Cardiac atrium fibroblast (primary cell): ENCODE results near the gene RUNDC1. TPM values are rescaled to one million over a fixed set of nuclear protein-coding genes. Genes with fewer than 3 reads are reported as not detected.

Source experiments
- total RNA-seq: library from RNA; depleted of rRNA; stranded (reverse); fragments of >200 nt; gene quantifications from 2 replicates; pipeline ENCODE4 v1.2.3, GENCODE V29; 2015

Gene RUNDC1
- total RNA-seq, result 7.6 and 9.0 TPM in 2 replicates

GRCh38 chr17:42980274-42980765 lies at the start of gene RUNDC1:
Gene RUNDC1 (plus strand): TSS chr17:42980565. CDS start chr17:42980577, 12 bp downstream.

DNA sequence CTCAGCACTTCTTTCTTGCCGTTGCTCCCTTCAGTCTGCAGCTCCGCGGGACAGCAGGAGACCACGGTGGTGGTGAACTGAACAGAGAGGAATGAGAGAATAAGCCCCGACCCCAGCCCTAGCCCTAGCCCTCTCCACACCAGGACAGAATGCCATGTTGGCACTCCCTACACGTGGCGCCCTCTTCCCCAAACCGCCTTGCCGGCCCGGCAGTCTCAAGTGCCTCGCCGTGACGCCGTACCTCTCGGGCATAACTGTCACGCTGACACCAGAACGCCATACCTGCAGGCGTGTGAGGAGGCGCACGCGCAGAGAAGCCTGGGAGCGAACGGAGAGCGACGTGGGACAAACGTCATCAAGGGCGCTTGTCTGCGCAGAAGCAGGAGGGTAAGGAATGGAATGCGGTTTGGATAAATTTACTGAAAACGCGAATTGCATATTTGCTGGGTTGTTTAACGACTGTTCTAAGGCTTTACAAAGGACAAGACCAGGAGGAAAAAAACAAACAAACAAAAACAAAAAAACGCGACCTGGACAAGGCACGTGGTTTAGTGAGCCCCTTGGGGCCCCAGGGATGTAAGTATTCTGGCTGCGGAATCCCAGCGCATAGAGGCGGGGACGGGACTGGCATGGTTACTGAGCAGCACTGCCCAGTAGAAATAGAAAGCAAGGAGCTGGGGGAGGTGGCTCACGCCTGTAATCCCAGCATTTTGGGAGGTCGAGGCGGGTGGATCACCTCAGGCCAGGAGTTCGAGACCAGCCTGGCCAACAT lies 16.0 kb upstream of the RUNDC1 start, which contains the start of gene AARSD1:
Gene AARSD1 (minus strand): TSS at position 294 of the 772 bp plus-strand sequence. CDS start 14 bp downstream, at position 280.

DNA sequence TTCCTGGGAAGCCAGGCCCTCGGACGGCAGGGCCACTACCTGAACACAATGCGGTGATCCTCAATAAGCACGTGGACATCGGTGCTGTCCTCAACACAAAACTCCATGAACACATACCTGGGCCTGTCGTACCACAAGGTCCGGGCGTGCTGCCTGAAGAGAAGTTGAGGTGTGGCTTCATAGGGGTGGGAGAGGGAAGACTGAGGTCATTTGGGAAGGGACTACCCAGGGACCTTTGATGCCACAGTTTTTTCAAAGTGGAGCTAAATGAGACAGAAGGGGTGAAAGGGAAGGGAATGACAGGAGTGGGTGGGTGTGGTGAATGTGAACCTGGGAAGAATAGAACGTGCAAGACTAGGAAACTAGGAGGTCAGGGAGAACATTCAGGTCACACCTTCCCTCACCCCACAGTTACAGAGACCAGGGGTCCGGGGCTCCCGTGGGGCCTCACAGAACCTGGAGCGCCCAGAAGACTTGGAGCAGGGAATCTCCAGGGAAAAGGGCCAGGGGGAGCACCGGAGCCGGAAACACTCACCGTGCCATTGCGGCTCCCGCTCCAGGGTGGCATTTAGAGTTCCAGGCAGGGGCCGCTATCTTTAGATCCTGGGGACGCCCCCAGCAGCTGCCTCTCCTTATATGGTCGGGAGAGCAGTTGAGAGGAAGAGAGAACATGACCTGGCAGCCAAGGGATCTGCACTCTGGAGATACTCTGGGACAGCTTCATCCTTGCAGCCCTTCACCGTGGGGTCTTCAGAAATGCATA lies 673 bp upstream of the RUNDC1 start, which contains the start of gene PTGES3L:
Gene PTGES3L (minus strand): TSS at position 570 of the 763 bp plus-strand sequence. CDS start 27 bp downstream, at position 543.

DNA sequence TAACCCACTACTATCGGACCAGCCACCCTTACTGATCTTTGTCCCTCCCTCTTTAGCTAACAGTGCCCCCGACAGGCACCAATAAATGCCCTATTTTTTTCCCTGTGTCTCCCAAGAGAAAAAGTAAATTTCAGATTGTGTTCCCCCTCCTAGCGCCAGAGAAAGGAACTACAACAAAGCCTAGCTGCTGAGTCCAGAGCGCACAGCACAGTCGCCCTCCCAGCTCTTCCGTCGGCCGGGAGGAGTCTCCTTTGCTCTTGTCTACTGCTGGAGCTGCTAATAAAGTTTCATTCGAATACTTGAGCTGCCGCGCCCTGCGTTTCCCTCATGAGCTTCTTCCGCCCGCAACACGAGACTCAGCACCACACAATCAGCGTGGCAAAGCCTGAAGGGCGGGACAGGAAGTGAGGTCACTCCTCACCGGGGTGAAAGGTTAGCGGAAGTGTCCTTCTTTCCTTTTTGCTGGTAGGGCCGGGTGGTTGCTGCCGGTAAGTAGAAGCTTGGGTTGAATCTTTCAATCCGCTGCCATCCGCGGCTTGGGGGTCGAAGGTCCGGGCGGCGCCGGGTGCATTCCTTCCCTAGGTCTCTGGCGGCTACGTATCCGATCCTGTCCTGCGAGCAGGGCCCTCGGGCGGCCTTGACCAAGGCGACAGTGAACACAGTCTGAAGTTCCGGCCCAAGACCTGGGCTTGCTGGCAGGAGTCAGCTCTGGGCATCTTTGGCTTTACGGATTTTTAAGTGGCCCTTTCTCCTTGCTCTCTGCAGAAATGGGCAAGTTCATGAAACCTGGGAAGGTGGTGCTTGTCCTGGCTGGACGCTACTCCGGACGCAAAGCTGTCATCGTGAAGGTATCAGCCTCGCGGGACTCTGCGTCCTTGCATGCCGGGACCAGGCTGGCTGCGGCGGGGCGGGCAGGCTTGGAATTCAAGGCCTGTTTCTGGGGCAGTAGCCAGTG lies 17.9 kb downstream of the RUNDC1 start, which contains the start of gene RPL27:
Gene RPL27 (plus strand): TSS at position 436 of the 955 bp plus-strand sequence. CDS start 332 bp downstream, at position 768.

DNA sequence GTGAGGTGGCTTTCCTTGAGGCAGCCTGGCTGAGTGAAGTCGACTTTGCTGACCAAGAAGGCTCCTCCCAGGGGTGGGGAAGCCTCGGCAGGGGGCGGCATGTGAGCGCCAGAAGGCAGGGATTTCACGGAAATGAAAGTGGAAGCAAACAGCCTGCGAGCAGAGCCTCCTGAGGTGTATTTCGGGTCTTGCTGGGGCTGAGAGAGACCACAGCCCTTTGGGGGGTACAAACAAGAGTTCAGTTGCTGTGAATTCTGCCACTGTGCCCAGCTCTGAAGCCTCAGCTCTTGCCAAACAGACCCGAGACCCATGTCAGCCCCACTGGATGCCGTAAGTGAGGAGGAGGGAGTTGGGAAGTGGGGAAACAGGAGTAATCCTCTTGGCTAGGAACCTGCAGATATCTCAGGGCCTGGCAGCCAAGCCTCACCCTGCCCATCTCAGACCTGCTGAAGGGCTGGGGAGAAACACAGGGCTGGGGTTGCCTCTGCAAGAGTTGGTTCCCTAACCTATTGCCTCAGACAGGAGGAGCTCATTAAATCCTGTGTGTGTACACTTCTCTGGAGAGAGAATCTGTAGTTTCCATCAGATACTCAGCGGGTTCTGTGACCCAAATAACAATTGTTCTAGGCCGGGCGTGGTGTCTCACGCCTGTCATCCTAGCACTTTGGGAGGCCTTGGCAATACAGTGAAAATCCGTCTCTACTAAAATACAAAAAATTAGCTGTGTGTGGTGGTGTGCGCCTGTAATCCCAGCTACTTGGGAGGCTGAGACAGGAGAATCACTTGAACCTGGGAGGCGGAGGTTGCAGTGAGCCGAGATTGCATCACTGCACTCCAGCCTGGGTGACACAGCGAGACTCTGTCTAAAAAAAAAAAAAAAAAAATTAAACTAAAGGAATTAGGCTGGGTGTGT lies 26.5 kb downstream of the RUNDC1 start, which contains the start of gene IFI35:
Gene IFI35 (plus strand): TSS at position 146 of the 913 bp plus-strand sequence. CDS start 164 bp downstream, at position 310.

GRCh38 chr17:43021741-43022512 lies 41.6 kb downstream of the RUNDC1 start, which contains the start of gene VAT1:
Gene VAT1 (minus strand): TSS chr17:43022385. CDS start chr17:43022322, 63 bp downstream.

DNA sequence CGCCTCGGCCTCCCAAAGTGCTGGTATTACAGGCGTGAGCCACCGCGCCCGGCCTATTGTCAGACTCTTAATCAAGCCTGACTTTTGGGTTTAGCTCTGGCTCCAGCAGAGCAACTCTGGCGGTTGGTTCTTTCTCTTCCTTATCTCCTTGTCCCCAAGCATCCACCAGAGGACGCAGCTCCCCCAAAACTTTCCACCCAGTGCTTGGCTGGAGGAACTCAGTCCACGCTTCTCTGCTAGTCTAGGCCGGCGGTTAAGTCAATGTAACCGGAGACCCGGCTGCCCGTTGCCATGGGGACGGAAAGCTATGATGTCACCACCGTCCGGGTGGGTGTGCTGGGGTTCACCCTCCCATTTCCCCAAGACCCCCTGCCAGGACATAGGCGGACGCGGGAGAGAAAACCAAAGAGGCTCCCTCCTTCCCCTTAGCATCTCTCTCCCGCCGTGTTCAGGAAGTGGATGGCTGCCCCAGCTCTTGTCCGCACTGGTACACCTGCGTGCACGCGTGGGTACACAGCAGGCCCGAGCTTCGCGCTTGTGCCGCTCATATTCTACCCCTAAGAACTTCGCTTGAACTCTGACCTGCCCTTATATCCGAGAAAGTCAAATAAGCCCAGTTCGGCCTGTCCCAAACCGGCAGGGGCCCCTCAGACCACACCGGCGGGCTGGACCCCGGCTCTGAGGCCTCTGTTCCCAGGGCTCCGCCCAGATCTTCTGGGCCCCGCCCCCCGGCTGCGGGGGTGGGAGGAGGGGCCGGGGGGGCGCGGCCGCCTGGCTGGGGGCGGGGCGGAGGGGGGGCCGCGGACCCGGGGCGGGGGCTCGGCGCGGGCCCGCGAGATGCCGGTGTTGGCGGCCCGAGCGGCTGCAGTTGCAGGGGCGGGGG lies 44.3 kb downstream of the RUNDC1 start, which contains the start of gene RND2:
Gene RND2 (plus strand): TSS at position 825 of the 883 bp plus-strand sequence. CDS start 117 bp downstream, outside the sequence.

Other genes with a start within 250 kb of the RUNDC1 start
- 9.6 and 13.5 TPM in 2 replicates for gene EZH1, start 235.5 kb upstream of the RUNDC1 start, total RNA-seq
- 0.65 and 1.4 TPM in 2 replicates for gene RAMP2, start 219.3 kb upstream of the RUNDC1 start, total RNA-seq
- 77.3 and 82.1 TPM in 2 replicates for gene VPS25, start 207.1 kb upstream of the RUNDC1 start, total RNA-seq
- 2.0 and 4.1 TPM in 2 replicates for gene WNK4, start 200.0 kb upstream of the RUNDC1 start, total RNA-seq
- gene COA3, start 181.9 kb upstream of the RUNDC1 start, total RNA-seq, result 64.2 and 69.5 TPM in 2 replicates
- gene CNTD1, start 181.7 kb upstream of the RUNDC1 start, total RNA-seq, result not detected in 2 replicates
- 68.6 and 74.5 TPM in 2 replicates for gene BECN1, start 156.3 kb upstream of the RUNDC1 start, total RNA-seq
- gene PSME3, start 147.2 kb upstream of the RUNDC1 start, total RNA-seq, result 67.7 and 107 TPM in 2 replicates
- gene AOC2, start 136.0 kb upstream of the RUNDC1 start, total RNA-seq, result 0.65 TPM in 1 of 2 replicates, not detected in the other
- gene AOC3, start 129.4 kb upstream of the RUNDC1 start, total RNA-seq, result not detected in 2 replicates
- gene G6PC1, start 79.8 kb upstream of the RUNDC1 start, total RNA-seq, result not detected in 2 replicates
- gene AARSD1, start 16.1 kb upstream of the RUNDC1 start, total RNA-seq, result 23.5 and 32.2 TPM in 2 replicates
- gene PTGES3L, start 485 bp upstream of the RUNDC1 start, total RNA-seq, result not detected in 2 replicates
- 1,314 and 1,460 TPM in 2 replicates for gene RPL27, start 17.9 kb downstream of the RUNDC1 start, total RNA-seq
- gene IFI35, start 26.2 kb downstream of the RUNDC1 start, total RNA-seq, result 40.6 and 44.4 TPM in 2 replicates
- gene VAT1, start 41.8 kb downstream of the RUNDC1 start, total RNA-seq, result 194 and 208 TPM in 2 replicates
- 0.49 TPM in 1 of 2 replicates, not detected in the other for gene RND2, start 44.7 kb downstream of the RUNDC1 start, total RNA-seq
- gene BRCA1, start 144.8 kb downstream of the RUNDC1 start, total RNA-seq, result 5.0 and 6.3 TPM in 2 replicates
- 81.1 and 81.3 TPM in 2 replicates for gene NBR1, start 190.6 kb downstream of the RUNDC1 start, total RNA-seq
- gene TMEM106A, start 231.3 kb downstream of the RUNDC1 start, total RNA-seq, result 3.9 and 5.1 TPM in 2 replicates
- gene CCDC200, start 248.1 kb downstream of the RUNDC1 start, total RNA-seq, result not detected in 2 replicates